HG03135 (cell line): ENCODE data around the gene MMEL1.
"Not testable (repeated sequence)": the region's sequence is repeated elsewhere in the genome, so short reads cannot be mapped to it uniquely, and the experiment has no call there.

Source experiments
- ATAC-seq: cut with Tn5 transposase; IDR thresholded peaks from one replicate; pipeline ENCODE4 v1.9.1; 2021; ENCODE audit warnings: mild to moderate bottlenecking, moderate library complexity; ENCODE audit not compliant: unreplicated experiment

MMEL1 gene

GRCh38 chr1:2632561-2633361 is at the start of gene MMEL1:
MMEL1 (minus strand) TSS chr1:2633016; CDS start chr1:2629484, 3,532 bp downstream.
- no peak for ATAC-seq

- not testable (repeated sequence) for ATAC-seq
Measured at GRCh38 chr1:2676726-2677125, 43.9 kb upstream of the MMEL1 start.

- not testable (repeated sequence) for ATAC-seq
Measured at GRCh38 chr1:2671656-2672055, 38.8 kb upstream of the MMEL1 start.

- ATAC-seq = not testable (repeated sequence)
Measured at GRCh38 chr1:2659806-2660205, 27.0 kb upstream of the MMEL1 start.

GRCh38 chr1:2657909-2658308 is 25.1 kb upstream of the MMEL1 start:
- ATAC-seq = not testable (repeated sequence)

- ATAC-seq = not testable (repeated sequence)
Measured at GRCh38 chr1:2657124-2657523, 24.3 kb upstream of the MMEL1 start.

GRCh38 chr1:2655598-2656434 is 23.0 kb upstream of the MMEL1 start:
- ATAC-seq = not testable (repeated sequence)

- ATAC-seq = not testable (repeated sequence)
Measured at GRCh38 chr1:2654443-2654948, 21.7 kb upstream of the MMEL1 start.

- ATAC-seq = not testable (repeated sequence)
Measured at GRCh38 chr1:2653741-2654442, 21.1 kb upstream of the MMEL1 start.

GRCh38 chr1:2652926-2653571 is 20.2 kb upstream of the MMEL1 start:
- ATAC-seq = not testable (repeated sequence)

- ATAC-seq = not testable (repeated sequence)
Measured at GRCh38 chr1:2652152-2652925, 19.5 kb upstream of the MMEL1 start.

GRCh38 chr1:2650967-2651645 is 18.3 kb upstream of the MMEL1 start:
- no peak for ATAC-seq

- ATAC-seq = no peak
Measured at GRCh38 chr1:2646837-2647236, 14.0 kb upstream of the MMEL1 start.

- no peak for ATAC-seq
Measured at GRCh38 chr1:2645776-2646175, 13.0 kb upstream of the MMEL1 start.

- ATAC-seq = no peak
Measured at GRCh38 chr1:2645143-2645542, 12.3 kb upstream of the MMEL1 start.

GRCh38 chr1:2644591-2645101 is 11.8 kb upstream of the MMEL1 start:
- no peak for ATAC-seq

- ATAC-seq = no peak
Measured at GRCh38 chr1:2644171-2644570, 11.4 kb upstream of the MMEL1 start.

GRCh38 chr1:2643414-2644077 is 10.7 kb upstream of the MMEL1 start:
- no peak for ATAC-seq
